MV-4-11 (cell line): Measurements from ENCODE around the gene FBN2.

ENCODE experiments used
- DNase-seq: peaks from one replicate; lab custom pipeline; 2025; lab: John Stamatoyannopoulos, UW

Gene FBN2

DNA sequence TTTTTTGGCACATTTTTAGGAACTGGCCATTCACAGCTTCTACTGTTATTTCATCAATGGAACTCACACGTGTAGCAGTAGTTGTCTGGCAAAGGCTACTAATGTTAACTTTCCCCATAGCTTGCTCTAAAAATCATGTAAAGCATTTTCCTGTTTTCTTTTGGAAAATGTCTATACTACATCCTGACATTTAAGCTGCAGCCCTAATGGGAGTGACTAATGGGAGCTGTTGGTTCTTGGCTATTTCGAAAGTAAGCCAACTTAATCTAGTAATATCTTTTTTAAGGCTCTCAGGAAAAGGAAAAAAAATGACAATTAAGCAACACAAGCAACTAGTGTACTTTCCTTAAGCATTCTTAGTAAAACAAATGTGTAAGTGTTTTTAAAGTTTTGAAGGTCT is 285.3 kb downstream of the FBN2 start:
- no peak for DNase-seq

DNA sequence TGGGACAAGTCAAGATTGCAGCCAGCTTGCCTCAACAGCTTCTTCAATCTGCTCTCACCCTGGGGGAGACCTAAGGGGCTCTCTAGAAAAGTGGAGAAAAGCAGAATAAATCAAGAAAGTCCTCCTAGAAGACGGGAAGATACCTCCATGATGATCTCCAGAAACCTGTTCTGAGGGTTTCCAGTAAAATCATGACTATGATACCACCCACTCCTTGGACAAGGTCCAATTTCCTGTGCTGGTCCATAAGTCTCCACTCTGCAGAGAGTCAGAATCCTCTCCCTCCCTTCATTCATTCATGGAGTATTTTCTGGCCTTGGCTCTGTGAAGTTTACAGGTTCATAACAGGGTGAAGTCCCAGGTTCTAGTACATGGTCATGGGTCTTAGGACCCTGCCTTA is 285.8 kb downstream of the FBN2 start:
- no peak for DNase-seq

- DNase-seq: no peak
These were observed 292.1 kb downstream of the FBN2 start for GRCh38 chr5:128245974-128246373.

- DNase-seq: no peak
These were observed 294.0 kb downstream of the FBN2 start for GRCh38 chr5:128243958-128244582.

- no peak for DNase-seq
These were observed 296.9 kb downstream of the FBN2 start for GRCh38 chr5:128241051-128241695.

DNA sequence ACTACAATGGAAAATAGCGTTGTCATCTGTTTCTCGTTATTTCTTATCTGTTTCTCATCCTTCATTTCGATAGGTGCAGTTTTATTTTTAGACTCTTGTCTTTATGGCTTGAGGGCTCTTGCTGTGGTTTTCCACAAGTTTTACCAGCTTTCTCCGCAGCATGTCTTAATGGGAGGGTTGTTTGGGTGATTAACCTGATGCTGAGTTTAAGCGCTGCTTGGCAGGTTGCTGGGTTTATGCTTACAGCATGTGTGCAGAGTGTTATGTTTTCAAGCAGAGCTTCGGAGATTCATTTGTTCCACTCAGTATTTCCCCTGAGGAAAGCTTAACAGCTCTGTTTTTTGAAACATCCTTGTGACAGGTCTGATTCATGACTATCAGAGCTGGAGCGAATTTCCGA is 300.5 kb downstream of the FBN2 start:
- no peak for DNase-seq

DNA sequence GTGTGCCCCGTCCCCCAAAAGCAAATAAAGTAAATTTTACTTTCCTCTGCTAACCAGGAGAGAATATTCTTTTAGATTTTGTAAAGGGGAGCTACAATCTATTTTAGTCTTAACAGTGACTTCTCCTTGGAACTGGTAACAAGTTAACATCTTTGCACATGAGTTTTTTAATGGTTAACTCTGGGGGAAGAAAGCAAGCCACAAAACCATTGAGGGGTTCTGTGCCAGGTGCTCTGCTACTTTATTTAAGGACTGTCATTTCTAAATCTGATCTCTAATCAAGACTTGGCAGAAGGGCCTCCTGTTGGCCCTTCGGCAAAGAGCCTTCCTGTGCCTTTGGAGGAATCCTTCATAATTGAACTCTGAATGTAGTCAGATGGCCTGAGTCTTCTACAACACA is 301.0 kb downstream of the FBN2 start:
- DNase-seq: no peak

GRCh38 chr5:128236334-128236733 is 301.7 kb downstream of the FBN2 start:
- DNase-seq: no peak

- no peak for DNase-seq
These were observed 303.0 kb downstream of the FBN2 start for GRCh38 chr5:128234928-128235641.

GRCh38 chr5:128228521-128228920 is 309.5 kb downstream of the FBN2 start:
- DNase-seq: no peak

DNA sequence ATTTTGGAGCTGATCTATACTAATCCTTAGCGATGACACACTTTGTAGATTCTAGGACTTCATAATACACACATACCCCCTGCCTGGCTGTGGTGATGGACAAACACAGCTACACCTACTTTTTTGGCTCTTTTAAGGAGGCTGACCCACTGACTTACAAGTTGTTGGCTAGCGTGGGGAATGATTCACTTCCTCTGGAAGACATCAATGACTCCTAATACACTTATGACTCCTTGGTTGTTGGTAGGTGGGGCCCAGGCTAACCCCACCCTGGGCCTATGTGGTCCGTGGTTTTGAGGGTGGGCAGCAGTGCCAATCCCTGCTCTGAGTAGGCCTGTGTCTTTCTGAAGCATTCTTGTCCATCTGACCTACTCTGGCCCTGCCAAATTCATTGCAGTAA is 310.0 kb downstream of the FBN2 start:
- no peak for DNase-seq

DNA sequence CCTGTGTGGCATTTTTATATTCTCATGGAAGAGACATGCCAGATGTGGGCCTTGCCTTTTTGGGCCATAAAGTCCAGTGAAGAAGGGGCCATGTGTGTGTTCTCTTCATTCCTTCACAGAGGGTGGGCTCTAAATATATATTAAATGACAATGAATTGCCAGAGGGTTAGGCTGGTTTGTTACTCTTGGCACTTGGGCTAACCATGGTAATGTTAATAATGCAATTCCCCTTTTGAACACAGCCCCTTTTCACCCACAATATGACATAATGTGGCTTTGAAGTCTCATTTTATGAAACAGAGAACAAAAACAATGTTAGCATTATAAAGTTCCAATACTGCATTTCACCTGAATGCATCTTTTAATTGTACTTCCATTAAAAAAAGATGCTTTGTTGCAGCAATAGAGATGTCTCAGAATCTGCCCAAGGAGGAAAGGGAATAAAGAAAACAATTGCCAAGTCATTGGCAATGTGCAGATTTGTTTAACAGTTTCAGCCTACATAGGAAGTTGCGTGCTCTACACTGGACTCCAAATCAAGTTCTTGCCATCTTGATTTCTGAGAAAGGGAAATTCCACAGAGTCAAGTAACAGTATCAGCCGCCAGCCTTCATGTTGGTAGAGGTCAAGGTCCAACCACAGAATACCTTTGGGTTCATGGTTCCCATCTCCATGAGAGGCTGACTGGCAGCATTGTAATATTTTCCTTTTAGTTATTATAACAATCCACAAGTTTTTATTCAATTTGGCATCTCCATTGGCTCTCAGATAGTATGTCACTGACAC is 312.6 kb downstream of the FBN2 start:
- no peak for DNase-seq

- DNase-seq: no peak
These were observed 313.7 kb downstream of the FBN2 start for GRCh38 chr5:128224336-128224735.

DNA sequence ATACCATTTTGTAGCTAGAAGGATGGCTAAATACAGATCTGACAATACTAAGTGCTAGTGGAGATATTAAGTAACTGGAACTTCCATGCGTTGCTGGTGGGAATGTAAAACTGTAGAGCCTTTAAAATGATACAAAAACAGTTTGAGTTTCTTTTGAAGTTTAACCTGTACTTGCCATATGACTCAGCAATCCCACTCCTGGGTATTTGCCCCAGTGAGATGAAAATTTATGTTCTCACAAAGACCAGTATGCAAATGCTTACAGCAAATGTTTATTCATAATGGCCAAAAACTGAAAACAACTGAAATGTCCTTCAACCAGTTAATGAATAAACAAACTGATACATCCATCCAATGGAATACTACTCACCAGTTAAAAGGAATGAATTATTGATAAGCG is 317.2 kb downstream of the FBN2 start:
- no peak for DNase-seq

- DNase-seq: no peak
These were observed 321.0 kb downstream of the FBN2 start for GRCh38 chr5:128216860-128217531.

GRCh38 chr5:128216285-128216684 is 321.8 kb downstream of the FBN2 start:
- no peak for DNase-seq

- no peak for DNase-seq
These were observed 324.2 kb downstream of the FBN2 start for GRCh38 chr5:128213833-128214232.

DNA sequence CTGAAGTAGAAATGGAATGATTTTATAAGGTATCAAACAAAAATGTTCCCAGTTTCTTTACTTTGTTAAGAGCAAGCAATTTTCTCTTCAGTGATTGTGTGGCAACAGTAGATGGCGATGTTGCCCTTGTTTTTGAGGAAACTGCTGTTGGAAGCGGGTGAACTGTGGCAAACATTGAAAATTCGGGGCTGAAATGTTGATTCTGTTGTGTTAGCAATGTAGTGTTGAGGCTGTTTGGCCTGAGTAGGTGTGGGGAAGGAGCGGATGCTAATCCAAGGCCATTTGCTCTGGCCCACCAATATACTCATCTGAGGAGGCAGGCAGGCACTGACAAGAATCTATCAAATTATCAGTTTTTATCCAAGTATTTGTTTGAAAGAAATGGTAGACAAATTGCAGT is 324.7 kb downstream of the FBN2 start:
- DNase-seq: peak; percentile 27

GRCh38 chr5:128212191-128212806 is 325.7 kb downstream of the FBN2 start:
- DNase-seq: no peak

GRCh38 chr5:128208436-128208835 is 329.6 kb downstream of the FBN2 start:
- DNase-seq: no peak
